ENCODE measurements around the gene MITF. TPM values are rescaled to one million over a fixed set of nuclear protein-coding genes. Genes with fewer than 3 reads are reported as not detected.

MITF gene
- total RNA-seq, 1 experiment from 2014 or later, result 1.9 TPM

DNA sequence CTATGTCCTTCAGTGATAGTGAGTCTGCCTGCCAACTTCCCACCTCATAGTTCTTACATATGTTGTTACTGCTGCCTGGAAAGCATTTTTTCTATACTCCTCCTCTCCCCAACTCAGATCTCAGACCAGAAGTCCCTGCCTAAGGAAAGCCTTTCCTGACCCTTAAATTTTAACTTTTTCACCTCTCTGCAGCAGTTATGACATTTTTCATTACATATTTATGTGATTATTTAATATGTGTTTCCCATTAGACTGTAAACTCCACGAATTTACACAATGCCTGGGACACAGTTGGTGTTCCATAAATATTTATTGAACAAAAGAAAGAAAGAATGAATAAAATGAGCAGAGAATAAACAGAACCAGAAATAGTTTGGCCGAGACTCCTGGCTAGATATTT is 125.5 kb downstream of the MITF start:
- Histone ChIP-seq H3K4me3 (replicated peaks in 1 of 2; ENCODE audit: low read depth in 1 of 2, low read length in 2 of 2) (no peak overlapping the region), H3K4me2 (ENCODE audit: low read length) (no peak overlapping the region), H3K36me3 (ENCODE audit: control insufficient read depth in 1 of 2, insufficient read depth in 2 of 2, low read length in 2 of 2) (no peaks in the 10 kb centered on the region), H3K4me1 (ENCODE audit: control insufficient read depth in 1 of 2, insufficient read depth in 2 of 2, low read length in 2 of 2) (no peaks in the 10 kb centered on the region), H3K9ac (ENCODE audit: low read length) (no peak overlapping the region), H2AFZ (ENCODE audit: low read depth, low read length, poor library complexity, severe bottlenecking) (no peak overlapping the region), H3K9me3 (ENCODE audit: control insufficient read depth in 1 of 2, insufficient read depth in 1 of 2, low read depth in 1 of 2, low read length in 2 of 2) (0 out of 4 replicates have a peak, but pooled peaks cover 0 to 2% of the 10 kb centered on the region in 2 experiments), H3K79me2 (ENCODE audit: insufficient read depth, low read length) (no peaks in the 10 kb centered on the region), H4K20me1 (ENCODE audit: insufficient read depth) (no peaks in the 10 kb centered on the region), H3K27me3 (ENCODE audit: insufficient read depth, low read length) (no peaks in the 10 kb centered on the region), H3K9me2 (ENCODE audit: insufficient read depth) (no peaks in the 10 kb centered on the region), H3K27ac (ENCODE audit: low read depth, low read length) (no peak overlapping the region)
- no TSS peak for BruUV-seq (replicated peaks)
- ChIA-PET CTCF (no interaction called here), POLR2A (no interaction called here), RAD21 (ENCODE audit: low non-redundant PET in 1 of 2, low total read pairs in 2 of 2, uncharacterized antibody in 2 of 2, unreplicated experiment in 2 of 2) (no interaction called here)
- intact Hi-C loops (cut with micrococcal nuclease), result no loop called here
- no peak for ATAC-seq
- DNase-seq (ENCODE audit: low read depth, low spot score), result no peak
- TF ChIP-seq REST (IDR thresholded peaks at IDR 0.05; ENCODE audit: low read depth) (no peak), EGR1 (IDR thresholded peaks at IDR 0.05; ENCODE audit: low read depth) (no peak), POLR2AphosphoS5 (IDR thresholded peaks at IDR 0.05; ENCODE audit: low read depth, low read length) (no peak), JUND (IDR thresholded peaks at IDR 0.05) (no peak), ZNF274 (IDR thresholded peaks at IDR 0.05; ENCODE audit: low read depth, low read length) (no peak), TCF7L2 (IDR thresholded peaks at IDR 0.05; ENCODE audit: borderline replicate concordance, extremely low read depth, insufficient read depth, insufficient read length) (no peak), CTCF (IDR thresholded peaks at IDR 0.05 in 2 of 3, conservative IDR thresholded peaks at IDR 0.05 in 1 of 3; ENCODE audit: borderline replicate concordance in 1 of 3, insufficient read depth in 1 of 3, low read depth in 2 of 3, low read length in 2 of 3) (no peak), ELF1 (IDR thresholded peaks at IDR 0.05; ENCODE audit: borderline replicate concordance, low read depth) (no peak)

Measured in HCT116 (cell line).